NT2/D1 (cell line): ENCODE measurements around the gene PPM1L.

Experiments
- DNase-seq: peaks from one replicate; pipeline ENCODE4 v3.0.0-alpha.2; 2011; ENCODE audit warnings: low read depth, low spot score
- H3K27me3 ChIP-seq: 2 replicates; pipeline ENCODE4 v1.6.0; 2011; ENCODE audit warnings: mild to moderate bottlenecking; ENCODE audit not compliant: insufficient read length, insufficient read depth
- H3K36me3 ChIP-seq: 2 replicates; pipeline ENCODE4 v1.6.1; 2011; ENCODE audit warnings: mild to moderate bottlenecking, low read length, mixed read lengths; ENCODE audit not compliant: insufficient read depth, insufficient read length
- H3K4me1 ChIP-seq: 2 replicates; pipeline ENCODE4 v1.5.1; 2011; ENCODE audit not compliant: insufficient read depth, insufficient read length
- H3K4me3 ChIP-seq: 2 replicates; pipeline ENCODE4 v1.5.1; 2011; ENCODE audit warnings: low read depth; ENCODE audit not compliant: insufficient read length
- H3K9ac ChIP-seq: 2 replicates; pipeline ENCODE4 v1.6.0; 2011; ENCODE audit warnings: low read depth; ENCODE audit not compliant: insufficient read length
- H3K9me3 ChIP-seq: 2 replicates; pipeline ENCODE4 v1.5.1; 2011; ENCODE audit warnings: mild to moderate bottlenecking, low read length; ENCODE audit not compliant: insufficient read depth
- SUZ12 ChIP-seq: IDR thresholded peaks from 2 replicates; pipeline ENCODE4 v1.6.1; 2011; ENCODE audit not compliant: insufficient read length, insufficient read depth; ENCODE audit errors: extremely low read depth
- YY1 ChIP-seq: IDR thresholded peaks from 2 replicates; pipeline ENCODE4 v1.6.1; 2011; ENCODE audit not compliant: insufficient read length, insufficient read depth
- ZNF274 ChIP-seq: IDR thresholded peaks from 2 replicates; pipeline ENCODE4 v1.6.1; 2011; ENCODE audit warnings: mild to moderate bottlenecking, low read depth, low read length

PPM1L gene

GRCh38 chr3:161069511-161070251, 313.6 kb downstream of the PPM1L start:
- Histone ChIP-seq H3K9ac (no peak overlapping the region), H3K4me3 (no peak overlapping the region), H3K27me3 (no peaks in the 10 kb centered on the region), H3K36me3 (no peaks in the 10 kb centered on the region), H3K9me3 (no peaks in the 10 kb centered on the region), H3K4me1 (no peaks in the 10 kb centered on the region)
- DNase-seq: no peak
- no peak for TF ChIP-seq ZNF274
- TF ChIP-seq SUZ12: no peak
- TF ChIP-seq YY1: no peak

GRCh38 chr3:161070252-161070930, 314.4 kb downstream of the PPM1L start:
- Histone ChIP-seq H3K9me3 (no peaks in the 10 kb centered on the region), H3K9ac (no peak overlapping the region), H3K36me3 (no peaks in the 10 kb centered on the region), H3K4me3 (no peak overlapping the region), H3K4me1 (no peaks in the 10 kb centered on the region), H3K27me3 (no peaks in the 10 kb centered on the region)
- no peak for DNase-seq
- TF ChIP-seq ZNF274 (no peak), YY1 (no peak), SUZ12 (no peak)

GRCh38 chr3:161070980-161071663, 315.1 kb downstream of the PPM1L start:
- Histone ChIP-seq H3K4me3 (no peak overlapping the region), H3K9ac (no peak overlapping the region), H3K9me3 (no peaks in the 10 kb centered on the region), H3K36me3 (no peaks in the 10 kb centered on the region), H3K27me3 (no peaks in the 10 kb centered on the region), H3K4me1 (no peaks in the 10 kb centered on the region)
- TF ChIP-seq YY1 (no peak), ZNF274 (no peak), SUZ12 (no peak)
- no peak for DNase-seq

- H3K27me3 ChIP-seq: no peaks in the 10 kb centered on the region
- no peak for TF ChIP-seq ZNF274
- no peak for TF ChIP-seq SUZ12
- TF ChIP-seq YY1: no peak
- H3K4me3 ChIP-seq: no peak overlapping the region
- H3K4me1 ChIP-seq: no peaks in the 10 kb centered on the region
- H3K9ac ChIP-seq: no peak overlapping the region
- no peaks in the 10 kb centered on the region for H3K9me3 ChIP-seq
- no peak for DNase-seq
- H3K36me3 ChIP-seq: no peaks in the 10 kb centered on the region
These were observed 316.2 kb downstream of the PPM1L start for GRCh38 chr3:161072211-161072621.

- no peak for DNase-seq
- TF ChIP-seq ZNF274: no peak
- no peak for TF ChIP-seq SUZ12
- no peak for TF ChIP-seq YY1
- no peaks in the 10 kb centered on the region for H3K4me1 ChIP-seq
- H3K9ac ChIP-seq: no peak overlapping the region
- no peaks in the 10 kb centered on the region for H3K36me3 ChIP-seq
- no peak overlapping the region for H3K4me3 ChIP-seq
- H3K9me3 ChIP-seq: no peaks in the 10 kb centered on the region
- no peaks in the 10 kb centered on the region for H3K27me3 ChIP-seq
These were observed 316.7 kb downstream of the PPM1L start for GRCh38 chr3:161072751-161073150.

- Histone ChIP-seq H3K27me3 (no peaks in the 10 kb centered on the region), H3K4me3 (no peak overlapping the region), H3K36me3 (no peaks in the 10 kb centered on the region), H3K9ac (no peak overlapping the region), H3K9me3 (no peaks in the 10 kb centered on the region), H3K4me1 (no peaks in the 10 kb centered on the region)
- TF ChIP-seq YY1 (no peak), SUZ12 (no peak), ZNF274 (no peak)
- DNase-seq: no peak
These were observed 317.1 kb downstream of the PPM1L start for GRCh38 chr3:161073181-161073580.

- TF ChIP-seq ZNF274 (no peak), SUZ12 (no peak), YY1 (no peak)
- no peaks in the 10 kb centered on the region for H3K4me1 ChIP-seq
- no peak for DNase-seq
- H3K9me3 ChIP-seq: no peaks in the 10 kb centered on the region
- no peak overlapping the region for H3K9ac ChIP-seq
- peaks cover 29% of the 10 kb centered on the region for H3K36me3 ChIP-seq
- no peak overlapping the region for H3K4me3 ChIP-seq
- no peaks in the 10 kb centered on the region for H3K27me3 ChIP-seq
These were observed 325.6 kb downstream of the PPM1L start for GRCh38 chr3:161081633-161082032.
